ENCODE data around the gene TMEM43. TPM values are rescaled to one million over a fixed set of nuclear protein-coding genes. Genes with fewer than 3 reads are reported as not detected.
A peak's percentile ranks its signal among the peaks of the same experiment; 100 is the strongest.

TMEM43 gene
- total and polyA plus RNA-seq, 4 donors: 44.3 to 104 (median 74.5) TPM

GRCh38 chr3:14179114-14179465, 54.2 kb downstream of the TMEM43 start:
- TF ChIP-seq CTCF (IDR thresholded peaks at IDR 0.05; ENCODE audit: control extremely low read depth, extremely low read depth): no peak
- no peaks in the 10 kb centered on the region for H3K9me3 ChIP-seq (ENCODE audit: control insufficient read depth in 4 of 4, insufficient read depth in 3 of 4, low read length in 3 of 4)
- peak overlapping the region in 1 of 2 donors; percentile 82 for H3K27ac ChIP-seq (ENCODE audit: low read depth in 1 of 2, low read length in 1 of 2)
- peaks cover 0 to 19% (median 13%) of the 10 kb centered on the region in 5 donors for H3K4me1 ChIP-seq (ENCODE audit: control insufficient read depth in 5 of 5, insufficient read depth in 5 of 5, low read length in 5 of 5)
- peaks cover 6 to 26% (median 9%) of the 10 kb centered on the region in 4 donors for H3K36me3 ChIP-seq (ENCODE audit: control insufficient read depth in 4 of 4, insufficient read depth in 4 of 4, low read length in 4 of 4)
- peak overlapping the region; percentile 89 for H3K4me3 ChIP-seq
- WGBS, 2 donors: 4 to 6% methylated on average over 3 of the region's 3 CpGs
- H3K27me3 ChIP-seq (ENCODE audit: control insufficient read depth in 3 of 3, insufficient read depth in 3 of 3, low read length in 2 of 3): no peaks in the 10 kb centered on the region
- DNase-seq (no peak), ATAC-seq (ENCODE audit: insufficient read depth, low FRiP score) (no peak)
- peak overlapping the region; percentile 96 for H3K9ac ChIP-seq (ENCODE audit: insufficient read depth in 1 of 2, low read length in 2 of 2)

GRCh38 chr3:14179795-14180194, 54.9 kb downstream of the TMEM43 start:
- Histone ChIP-seq H3K9me3 (ENCODE audit: control insufficient read depth in 4 of 4, insufficient read depth in 3 of 4, low read length in 3 of 4) (no peaks in the 10 kb centered on the region), H3K9ac (ENCODE audit: insufficient read depth in 1 of 2, low read length in 2 of 2) (peak overlapping the region; percentile 96), H3K4me1 (ENCODE audit: control insufficient read depth in 5 of 5, insufficient read depth in 5 of 5, low read length in 5 of 5) (peaks cover 0 to 19% (median 13%) of the 10 kb centered on the region in 5 donors), H3K4me3 (no peak overlapping the region), H3K36me3 (ENCODE audit: control insufficient read depth in 4 of 4, insufficient read depth in 4 of 4, low read length in 4 of 4) (peaks cover 7 to 26% (median 10%) of the 10 kb centered on the region in 4 donors), H3K27ac (ENCODE audit: low read depth in 1 of 2, low read length in 1 of 2) (no peak overlapping the region), H3K27me3 (ENCODE audit: control insufficient read depth in 3 of 3, insufficient read depth in 3 of 3, low read length in 2 of 3) (no peaks in the 10 kb centered on the region)
- 97 to 98% methylated on average over 1 of the region's 1 CpG for WGBS, 2 donors
- DNase-seq: no peak
- no peak for TF ChIP-seq CTCF (IDR thresholded peaks at IDR 0.05; ENCODE audit: control extremely low read depth, extremely low read depth)
- ATAC-seq (ENCODE audit: insufficient read depth, low FRiP score): no peak

- H3K9me3 ChIP-seq (ENCODE audit: control insufficient read depth in 4 of 4, insufficient read depth in 3 of 4, low read length in 3 of 4): no peaks in the 10 kb centered on the region
- WGBS, 2 donors: 94 to 98% methylated on average over 3 of the region's 3 CpGs
- no peak overlapping the region for H3K9ac ChIP-seq (ENCODE audit: insufficient read depth in 1 of 2, low read length in 2 of 2)
- no peak overlapping the region for H3K4me3 ChIP-seq
- no peaks in the 10 kb centered on the region for H3K27me3 ChIP-seq (ENCODE audit: control insufficient read depth in 3 of 3, insufficient read depth in 3 of 3, low read length in 2 of 3)
- no peak for ATAC-seq (ENCODE audit: insufficient read depth, low FRiP score)
- H3K4me1 ChIP-seq (ENCODE audit: control insufficient read depth in 5 of 5, insufficient read depth in 5 of 5, low read length in 5 of 5): peaks cover 0 to 19% (median 13%) of the 10 kb centered on the region in 5 donors
- peaks cover 9 to 29% (median 18%) of the 10 kb centered on the region in 4 donors for H3K36me3 ChIP-seq (ENCODE audit: control insufficient read depth in 4 of 4, insufficient read depth in 4 of 4, low read length in 4 of 4)
- DNase-seq: no peak
- H3K27ac ChIP-seq (ENCODE audit: low read depth in 1 of 2, low read length in 1 of 2): no peak overlapping the region
- TF ChIP-seq CTCF (IDR thresholded peaks at IDR 0.05; ENCODE audit: control extremely low read depth, extremely low read depth): no peak
Measured at GRCh38 chr3:14181253-14181652, 56.4 kb downstream of the TMEM43 start.

- Histone ChIP-seq H3K9me3 (ENCODE audit: control insufficient read depth in 4 of 4, insufficient read depth in 3 of 4, low read length in 3 of 4) (no peaks in the 10 kb centered on the region), H3K4me3 (no peak overlapping the region), H3K36me3 (ENCODE audit: control insufficient read depth in 4 of 4, insufficient read depth in 4 of 4, low read length in 4 of 4) (peaks cover 14 to 33% (median 21%) of the 10 kb centered on the region in 4 donors), H3K27me3 (ENCODE audit: control insufficient read depth in 3 of 3, insufficient read depth in 3 of 3, low read length in 2 of 3) (no peaks in the 10 kb centered on the region), H3K27ac (ENCODE audit: low read depth in 1 of 2, low read length in 1 of 2) (no peak overlapping the region), H3K9ac (ENCODE audit: insufficient read depth in 1 of 2, low read length in 2 of 2) (no peak overlapping the region), H3K4me1 (ENCODE audit: control insufficient read depth in 5 of 5, insufficient read depth in 5 of 5, low read length in 5 of 5) (peaks cover 0 to 10% (median 6%) of the 10 kb centered on the region in 5 donors)
- no peak for DNase-seq
- 64 to 80% methylated on average over 2 of the region's 2 CpGs for WGBS, 2 donors
- no peak for ATAC-seq (ENCODE audit: insufficient read depth, low FRiP score)
- TF ChIP-seq CTCF (IDR thresholded peaks at IDR 0.05; ENCODE audit: control extremely low read depth, extremely low read depth): no peak
Measured at GRCh38 chr3:14183015-14183577, 58.2 kb downstream of the TMEM43 start.

Measured in lung (tissue), 12 donors.